GM23338 (cell line): ENCODE measurements around the gene CD2BP2.

Experiments
- CREB1 ChIP-seq: fragments of 250-450 bp; sonication (Bioruptor Pico); IDR thresholded peaks from 2 replicates; pipeline ENCODE4 v1.5.0; 2020; ENCODE audit warnings: low read depth, mild to moderate bottlenecking, moderate library complexity
- CTCF ChIP-seq, 2 experiments: fragments of 200-600 bp in 1 of 2; sonication (generic) in 1 of 2; conservative IDR thresholded peaks; 2 replicates each; pipeline versions ENCODE4 v1.5.1 to v1.6.1; 2016 to 2017; ENCODE audit warnings: antibody characterized with exemption in 2 of 2, low read depth in 2 of 2, mild to moderate bottlenecking in 2 of 2, moderate library complexity in 1 of 2
- EZH2 ChIP-seq: fragments of 200-600 bp; sonication (generic); IDR thresholded peaks from one replicate; pipeline ENCODE4 v1.8.0; 2017; ENCODE audit warnings: antibody characterized with exemption, mild to moderate bottlenecking, low read depth; ENCODE audit not compliant: unreplicated experiment
- EZH2phosphoT487 ChIP-seq: fragments of 200-600 bp; sonication (generic); IDR thresholded peaks from one replicate; pipeline ENCODE4 v1.8.1; 2018; ENCODE audit warnings: antibody characterized with exemption; ENCODE audit not compliant: unreplicated experiment
- NANOG ChIP-seq: IDR thresholded peaks from 2 replicates; pipeline ENCODE4 v1.6.1; 2016; ENCODE audit warnings: antibody characterized with exemption, borderline replicate concordance
- POLR2AphosphoS5 ChIP-seq: IDR thresholded peaks from 2 replicates; pipeline ENCODE4 v1.6.1; 2016; ENCODE audit warnings: antibody characterized with exemption, low read depth
- REST ChIP-seq: IDR thresholded peaks from one replicate; pipeline ENCODE4 v1.6.1; 2018; ENCODE audit warnings: antibody characterized with exemption; ENCODE audit not compliant: unreplicated experiment
- STAT1 ChIP-seq: IDR thresholded peaks from one replicate; pipeline ENCODE4 v1.6.1; 2016; ENCODE audit warnings: antibody characterized with exemption; ENCODE audit not compliant: unreplicated experiment
- ZNF114 ChIP-seq: fragments of 250-450 bp; sonication (Bioruptor Pico); IDR thresholded peaks from 2 replicates; pipeline ENCODE4 v1.5.0; 2020; ENCODE audit warnings: mild to moderate bottlenecking, moderate library complexity

GRCh38 chr16:30359871-30360170 is 4.7 kb upstream of the CD2BP2 start:
- no peak for TF ChIP-seq CTCF (conservative IDR thresholded peaks at IDR 0.05; ENCODE audit: low read depth in 2 of 2)
- no peak for TF ChIP-seq EZH2
- TF ChIP-seq REST: no peak
- no peak for TF ChIP-seq STAT1
- TF ChIP-seq NANOG: no peak
- no peak for TF ChIP-seq EZH2phosphoT487
- no peak for TF ChIP-seq POLR2AphosphoS5
- no peak for TF ChIP-seq CREB1 (CRISPR knock-in tag)
- no peak for TF ChIP-seq ZNF114 (CRISPR knock-in tag)
